HCT116 (cell line): Measurements from ENCODE around the gene UBE2R2. TPM values are rescaled to one million over a fixed set of nuclear protein-coding genes. Genes with fewer than 3 reads are reported as not detected.

Experiments
- ATAC-seq: fragments of 200-7000 bp; cut with Tn5 transposase; 2 replicates; pipeline ENCODE4 v1.9.1; 2020; ENCODE audit warnings: mild to moderate bottlenecking, moderate library complexity
- BruUV-seq: library from RNA; stranded (reverse); fragments of 400-500 nt; replicated peaks from 2 replicates; lab custom pipeline; 2021; lab: Mats Ljungman, UMichigan
- CTCF ChIA-PET: fragments of 300-600 bp; sonication (Branson Sonifier 250); formaldehyde crosslinking; loops from one replicate; lab custom pipeline; 2021; ENCODE audit warnings: antibody characterized with exemption; lab: Charles Lee
- POLR2A ChIA-PET: fragments of 300-600, 350-600 bp; sonication (Branson Sonifier 250); formaldehyde crosslinking; loops from one replicate; lab custom pipeline; 2021; ENCODE audit warnings: antibody characterized with exemption; lab: Charles Lee
- RAD21 ChIA-PET, 2 experiments: fragments of 300-600 bp; sonication (Branson Sonifier 250); formaldehyde crosslinking; loops; one replicate each; lab custom pipeline; 2023; ENCODE audit warnings: low total read pairs in 2 of 2; ENCODE audit not compliant: uncharacterized antibody in 2 of 2, unreplicated experiment in 2 of 2, low non-redundant PET in 1 of 2; lab: Charles Lee
- DNase-seq: peaks from one replicate; pipeline ENCODE4 v3.0.0-alpha.2; 2010; ENCODE audit warnings: low read depth, low spot score
- H2AFZ ChIP-seq: fragments of 200-600 bp; shearing (Covaris generic), sonication (generic); 2 replicates; pipeline ENCODE4 v1.6.1; 2017; ENCODE audit warnings: low read depth, mixed run types, mixed read lengths, antibody characterized with exemption, low read length; ENCODE audit not compliant: poor library complexity, severe bottlenecking
- H3K27ac ChIP-seq: 2 replicates; pipeline ENCODE4 v1.5.1; 2012; ENCODE audit warnings: low read depth, low read length
- H3K27me3 ChIP-seq: fragments of 200-600 bp; sonication (generic); 2 replicates; pipeline ENCODE4 v1.6.1; 2016; ENCODE audit warnings: mixed run types, low read length, mixed read lengths; ENCODE audit not compliant: insufficient read depth
- H3K36me3 ChIP-seq, 2 experiments: fragments of 200-500 bp in 1 of 2; fragments of 200-600 bp in 1 of 2; sonication (Bioruptor generic) in 1 of 2; sonication (generic) in 1 of 2; 2 replicates each; pipeline versions ENCODE4 v1.5.1 to v1.6.1; 2014 to 2016; ENCODE audit warnings: low read length in 2 of 2, inconsistent platforms in 1 of 2, mixed read lengths in 1 of 2, mixed run types in 1 of 2; ENCODE audit not compliant: insufficient read depth in 2 of 2, control insufficient read depth in 1 of 2
- H3K4me1 ChIP-seq, 2 experiments: fragments of 200-600 bp in 1 of 2; sonication (generic) in 1 of 2; 2 replicates each; pipeline versions ENCODE4 v1.5.1 to v1.6.1; 2012 to 2017; ENCODE audit warnings: low read length in 2 of 2, inconsistent platforms in 1 of 2, mild to moderate bottlenecking in 1 of 2, mixed read lengths in 1 of 2, mixed run types in 1 of 2, moderate library complexity in 1 of 2; ENCODE audit not compliant: insufficient read depth in 2 of 2, control insufficient read depth in 1 of 2
- H3K4me2 ChIP-seq: fragments of 200-600 bp; sonication (generic); 2 replicates; pipeline ENCODE4 v1.6.1; 2017; ENCODE audit warnings: mixed run types, low read length, mixed read lengths
- H3K4me3 ChIP-seq, 2 experiments: fragments of 200-600 bp in 1 of 2; sonication (generic) in 1 of 2; replicated peaks in 1 of 2; 2 replicates each; pipeline ENCODE4 v1.5.1; 2011 to 2016; ENCODE audit warnings: low read length in 2 of 2, control low read depth in 1 of 2, low read depth in 1 of 2, mild to moderate bottlenecking in 1 of 2, mixed read lengths in 1 of 2, mixed run types in 1 of 2
- H3K79me2 ChIP-seq: fragments of 200-600 bp; sonication (generic); 2 replicates; pipeline ENCODE4 v1.6.1; 2017; ENCODE audit warnings: mild to moderate bottlenecking, mixed run types, low read length, moderate library complexity, mixed read lengths; ENCODE audit not compliant: insufficient read depth
- H3K9ac ChIP-seq: fragments of 200-600 bp; sonication (generic); 2 replicates; pipeline ENCODE4 v1.6.1; 2016; ENCODE audit warnings: low read length, mixed read lengths
- H3K9me2 ChIP-seq: fragments of 200-600 bp; sonication (generic), shearing (Covaris generic); 2 replicates; pipeline ENCODE4 v1.6.1; 2017; ENCODE audit warnings: mixed run types, mild to moderate bottlenecking, moderate library complexity; ENCODE audit not compliant: insufficient read depth
- H3K9me3 ChIP-seq, 2 experiments: fragments of 200-500 bp in 1 of 2; fragments of 200-600 bp in 1 of 2; sonication (Bioruptor generic) in 1 of 2; sonication (generic) in 1 of 2; 2 replicates each; pipeline ENCODE4 v1.6.1; 2014 to 2017; ENCODE audit warnings: low read length in 2 of 2, mixed read lengths in 2 of 2, inconsistent platforms in 1 of 2, low read depth in 1 of 2, mild to moderate bottlenecking in 1 of 2, mixed run types in 1 of 2, moderate library complexity in 1 of 2; ENCODE audit not compliant: control insufficient read depth in 1 of 2, insufficient read depth in 1 of 2
- H4K20me1 ChIP-seq: fragments of 200-600 bp; sonication (generic), shearing (Covaris generic); 2 replicates; pipeline ENCODE4 v1.6.1; 2017; ENCODE audit warnings: mixed run types, mild to moderate bottlenecking, moderate library complexity; ENCODE audit not compliant: insufficient read depth
- CTCF ChIP-seq, 3 experiments: fragments of 200-600 bp in 1 of 3; sonication (generic) in 1 of 3; IDR thresholded peaks in 2 of 3; conservative IDR thresholded peaks in 1 of 3; 2 replicates each; pipeline ENCODE4 v1.5.1; 2012 to 2017; ENCODE audit warnings: low read depth in 2 of 3, low read length in 2 of 3, antibody characterized with exemption in 1 of 3, borderline replicate concordance in 1 of 3, control low read depth in 1 of 3, mild to moderate bottlenecking in 1 of 3, mixed read lengths in 1 of 3, mixed run types in 1 of 3, moderate library complexity in 1 of 3; ENCODE audit not compliant: insufficient read depth in 1 of 3
- EZH2 ChIP-seq: fragments of 200-600 bp; sonication (generic); IDR thresholded peaks from 2 replicates; pipeline ENCODE4 v1.6.1; 2017; ENCODE audit warnings: antibody characterized with exemption, mixed run types
- EZH2phosphoT487 ChIP-seq: fragments of 200-600 bp; IDR thresholded peaks from 2 replicates; pipeline ENCODE4 v1.6.1; 2018; ENCODE audit warnings: antibody characterized with exemption, borderline replicate concordance
- JUND ChIP-seq: IDR thresholded peaks from 2 replicates; pipeline ENCODE4 v1.6.1; 2012
- MAX ChIP-seq: IDR thresholded peaks from 2 replicates; pipeline ENCODE4 v1.6.1; 2012
- POLR2A ChIP-seq: IDR thresholded peaks from 2 replicates; pipeline ENCODE4 v1.7.0; 2011; ENCODE audit warnings: borderline replicate concordance; ENCODE audit not compliant: insufficient read depth, insufficient read length; ENCODE audit errors: extremely low read depth
- RAD21 ChIP-seq: IDR thresholded peaks from 2 replicates; pipeline ENCODE4 v1.6.1; 2012; ENCODE audit warnings: low read depth, mild to moderate bottlenecking
- SP1 ChIP-seq: IDR thresholded peaks from 2 replicates; pipeline ENCODE4 v1.6.1; 2012; ENCODE audit warnings: low read depth
- TCF7L2 ChIP-seq: IDR thresholded peaks from 2 replicates; pipeline ENCODE4 v1.7.0; 2011; ENCODE audit warnings: borderline replicate concordance, inconsistent platforms; ENCODE audit not compliant: insufficient read depth, insufficient read length; ENCODE audit errors: extremely low read depth
- ZBTB33 ChIP-seq: IDR thresholded peaks from 2 replicates; pipeline ENCODE4 v1.6.1; 2011; ENCODE audit warnings: mild to moderate bottlenecking, low read length, moderate library complexity; ENCODE audit not compliant: insufficient replicate concordance; ENCODE audit errors: extremely low read depth
- ZNF274 ChIP-seq: fragments of 200-500 bp; sonication (Bioruptor generic); IDR thresholded peaks from 2 replicates; pipeline ENCODE4 v1.6.1; 2014; ENCODE audit warnings: mild to moderate bottlenecking, low read depth, low read length, inconsistent platforms
- intact Hi-C: fragments of 100-400 bp; cut with micrococcal nuclease; formaldehyde crosslinking; loops from 2 replicates; pipeline ENCODE4 v1.10.0; 2022
- total RNA-seq: library from RNA; stranded (reverse); gene quantifications from one replicate; pipeline ENCODE4 v1.2.1, GENCODE V29; 2021; ENCODE audit not compliant: unreplicated experiment

UBE2R2 gene
- total RNA-seq, 1 experiment from 2014 or later = 47.0 TPM

- Histone ChIP-seq H3K79me2 (peaks cover 15% of the 10 kb centered on the region; the same call in 1 of the 2 replicates), H3K36me3 (peaks cover 33 to 79% of the 10 kb centered on the region in 2 experiments), H3K27me3 (no peaks in the 10 kb centered on the region), H4K20me1 (peaks cover 3% of the 10 kb centered on the region; the same call in 1 of the 2 replicates)
- BruUV-seq = no TSS peak
- peak; percentile 69 for ATAC-seq
- peak; percentile 7 for DNase-seq
- TF ChIP-seq TCF7L2 (no peak), CTCF (IDR thresholded peaks at IDR 0.05 in 2 of 3, conservative IDR thresholded peaks at IDR 0.05 in 1 of 3; ENCODE audit: borderline replicate concordance in 1 of 3, insufficient read depth in 1 of 3, low read depth in 2 of 3, low read length in 2 of 3) (peak; percentile 36 to 96 (median 92); a peak in 5 of 6 replicates), RAD21 (peak; percentile 46)
- TF ChIP-seq, all 23 proteins: peak for 2
- H3K4me1 ChIP-seq = no peaks in the 10 kb centered on the region
- H3K9me3 ChIP-seq = no peaks in the 10 kb centered on the region
- no peak overlapping the region for H3K9ac ChIP-seq
- no peak overlapping the region for H3K27ac ChIP-seq
- H2AFZ ChIP-seq = no peak overlapping the region
- ChIA-PET CTCF (no interaction called here), POLR2A (no interaction called here), RAD21 (no interaction called here)
- H3K4me2 ChIP-seq = no peak overlapping the region
- H3K9me2 ChIP-seq = no peaks in the 10 kb centered on the region
- intact Hi-C loops = no loop called here
- no peak overlapping the region for H3K4me3 ChIP-seq
Measured at GRCh38 chr9:33921967-33922895, 105.3 kb downstream of the UBE2R2 start.

DNA sequence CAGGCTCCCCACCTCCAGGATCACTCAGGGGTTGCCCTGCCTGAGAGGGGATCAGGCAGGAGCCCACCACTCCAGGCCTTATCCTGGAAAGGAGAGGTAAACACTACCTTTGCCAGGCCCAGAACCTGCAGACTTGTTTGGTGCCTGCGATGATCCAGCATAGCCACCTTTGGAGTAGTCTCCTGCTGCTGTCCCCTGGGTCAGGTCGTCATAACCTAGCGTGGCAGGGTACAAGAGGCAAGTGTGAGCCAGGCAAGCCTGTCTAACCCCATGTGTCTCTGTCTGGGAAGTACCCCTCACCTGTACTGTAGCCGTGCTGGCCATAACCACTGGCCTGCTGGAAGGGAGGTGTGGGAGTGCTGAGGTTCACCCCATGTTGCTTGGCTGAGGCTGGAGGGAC, 106.1 kb downstream of the UBE2R2 start:
- Histone ChIP-seq H3K4me2 (no peak overlapping the region), H2AFZ (no peak overlapping the region), H3K9me2 (no peaks in the 10 kb centered on the region), H4K20me1 (no peaks in the 10 kb centered on the region), H3K9me3 (no peaks in the 10 kb centered on the region), H3K27ac (no peak overlapping the region), H3K4me1 (no peaks in the 10 kb centered on the region), H3K27me3 (no peaks in the 10 kb centered on the region), H3K4me3 (no peak overlapping the region), H3K9ac (no peak overlapping the region), H3K79me2 (peaks cover 8% of the 10 kb centered on the region; the same call in 1 of the 2 replicates), H3K36me3 (peaks cover 37 to 71% of the 10 kb centered on the region in 2 experiments)
- ChIA-PET POLR2A (no interaction called here), CTCF (no interaction called here), RAD21 (no interaction called here)
- ATAC-seq (no peak), DNase-seq (no peak)
- intact Hi-C loops = no loop called here
- no TSS peak for BruUV-seq
- TF ChIP-seq POLR2A (no peak), ZBTB33 (no peak), CTCF (IDR thresholded peaks at IDR 0.05 in 2 of 3, conservative IDR thresholded peaks at IDR 0.05 in 1 of 3; ENCODE audit: borderline replicate concordance in 1 of 3, insufficient read depth in 1 of 3, low read depth in 2 of 3, low read length in 2 of 3) (no peak), SP1 (no peak), JUND (no peak), ZNF274 (no peak), EZH2phosphoT487 (no peak), EZH2 (no peak), MAX (no peak)
